ENCODE measurements around the gene KTN1.

Gene KTN1

DNA sequence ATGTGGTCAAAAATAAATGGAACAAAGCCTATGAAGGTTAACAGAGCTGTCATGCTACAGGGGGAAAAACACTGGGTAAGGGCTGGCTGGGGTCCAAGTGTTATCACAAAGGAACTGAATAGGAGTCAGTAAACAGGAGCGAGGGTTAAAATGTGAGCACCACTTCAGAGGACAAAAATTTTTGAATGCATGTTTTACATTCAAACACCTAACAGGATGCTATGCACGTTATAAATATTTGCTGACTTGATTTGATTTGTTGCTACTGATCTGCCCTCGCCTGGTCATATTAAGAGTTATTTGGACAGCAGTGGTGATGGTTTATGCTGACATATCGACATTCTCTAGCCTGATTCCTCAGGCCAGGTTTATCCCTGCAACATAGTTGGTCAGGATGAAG is 7.4 kb upstream of the KTN1 start:
- no peak for DNase-seq

DNA sequence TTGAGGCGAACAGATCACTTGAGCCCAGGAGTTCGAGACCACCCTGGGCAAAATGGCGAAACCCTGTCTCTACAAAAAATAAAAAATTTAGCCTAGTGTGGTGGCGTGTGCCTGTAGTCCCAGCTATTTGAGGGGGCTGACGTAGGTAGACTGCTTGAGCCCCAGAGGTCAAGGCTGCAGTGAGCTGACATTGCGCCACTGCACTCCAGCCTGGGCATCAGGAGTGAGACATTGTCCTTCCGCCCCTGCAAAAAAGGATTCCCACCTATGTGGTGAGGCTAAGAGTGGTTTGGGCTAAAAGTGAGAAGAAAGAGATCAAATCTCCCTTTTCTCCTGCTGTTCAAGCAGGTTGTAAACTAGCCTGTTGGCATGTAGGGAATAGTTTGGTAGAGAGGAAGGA is 5.0 kb upstream of the KTN1 start:
- no peak for DNase-seq

DNA sequence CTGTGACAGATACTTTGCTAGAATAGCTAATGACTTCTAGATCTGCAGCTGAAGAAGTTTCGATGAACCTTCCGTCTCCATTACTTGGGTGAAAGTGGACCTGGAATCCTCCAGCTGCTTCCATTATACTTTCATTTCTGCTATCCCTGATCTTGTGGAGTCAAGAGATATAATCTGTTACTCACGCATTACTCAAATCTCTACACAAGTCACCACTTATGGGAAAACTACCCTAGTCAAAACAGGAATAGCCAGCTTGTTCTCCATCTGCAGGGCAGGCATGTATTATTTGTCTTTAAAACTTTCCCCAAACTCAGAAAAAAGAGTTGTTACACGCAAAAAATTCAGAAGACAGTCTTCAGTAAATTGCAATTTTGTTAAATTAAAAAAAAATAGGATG is 2.8 kb upstream of the KTN1 start:
- no peak for DNase-seq

DNA sequence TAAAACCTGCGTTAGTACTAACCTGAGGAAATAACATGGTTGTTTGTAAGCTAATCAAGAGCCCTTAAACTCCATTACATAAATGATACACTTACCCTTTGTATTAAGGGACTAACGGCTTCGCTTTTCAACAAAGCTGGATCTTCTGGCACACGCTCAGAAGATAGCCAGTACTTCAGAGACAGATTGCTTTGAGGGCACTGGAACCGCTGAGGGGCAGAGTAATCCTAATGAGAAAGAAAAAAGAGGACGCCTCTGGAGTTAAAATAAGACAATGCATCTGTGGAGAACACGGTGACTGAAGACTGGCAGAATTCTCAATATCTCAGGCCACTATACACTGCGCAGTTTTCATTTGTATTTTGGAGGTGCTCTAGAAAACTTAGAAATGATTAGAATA is 1.5 kb upstream of the KTN1 start:
- DNase-seq: no peak

GRCh38 chr14:55580470-55581341 is 699 bp downstream of the KTN1 start:
- peak; percentile 52 to 72 (median 55) for DNase-seq

DNA sequence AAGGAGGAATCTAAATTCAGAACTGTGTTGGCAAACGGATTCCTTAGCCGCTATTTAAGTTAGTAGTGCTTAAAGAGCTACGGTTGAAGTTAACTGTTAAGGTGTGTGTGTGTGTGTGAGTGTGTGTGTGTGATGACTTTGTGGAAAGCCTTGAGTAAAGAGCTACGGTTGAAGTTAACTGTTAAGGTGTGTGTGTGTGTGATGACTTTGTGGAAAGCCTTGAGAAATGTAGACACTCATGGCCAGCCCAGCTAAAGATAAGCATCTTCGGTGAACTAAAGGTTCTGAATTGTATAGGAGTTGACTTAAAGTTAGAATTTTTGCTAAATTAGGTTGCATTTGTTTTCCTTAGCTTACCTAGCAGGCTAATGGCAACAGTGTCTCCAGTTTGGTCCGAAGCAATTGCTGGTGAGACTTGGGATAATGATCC is 1.4 kb downstream of the KTN1 start:
- no peak for DNase-seq

DNA sequence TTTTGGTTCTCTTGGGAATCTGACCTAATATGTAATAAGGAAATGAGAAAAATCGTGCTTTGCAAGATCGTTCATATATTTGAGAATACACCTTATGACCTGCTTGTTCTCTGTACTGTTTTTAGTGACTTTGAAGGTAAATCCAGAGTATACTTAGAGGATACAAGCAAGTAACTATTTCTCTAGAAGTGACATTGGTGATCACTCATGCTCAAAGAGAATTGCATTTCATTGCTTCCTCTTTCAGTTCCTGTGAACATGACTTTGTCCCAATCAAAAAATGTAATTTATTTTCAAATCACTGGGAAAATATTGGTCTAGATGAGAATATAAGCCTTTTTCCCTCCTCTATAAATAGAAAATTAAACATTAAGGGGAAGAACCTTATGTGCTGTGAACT is 2.7 kb downstream of the KTN1 start:
- peak; percentile 19 to 64 (median 58) for DNase-seq

DNA sequence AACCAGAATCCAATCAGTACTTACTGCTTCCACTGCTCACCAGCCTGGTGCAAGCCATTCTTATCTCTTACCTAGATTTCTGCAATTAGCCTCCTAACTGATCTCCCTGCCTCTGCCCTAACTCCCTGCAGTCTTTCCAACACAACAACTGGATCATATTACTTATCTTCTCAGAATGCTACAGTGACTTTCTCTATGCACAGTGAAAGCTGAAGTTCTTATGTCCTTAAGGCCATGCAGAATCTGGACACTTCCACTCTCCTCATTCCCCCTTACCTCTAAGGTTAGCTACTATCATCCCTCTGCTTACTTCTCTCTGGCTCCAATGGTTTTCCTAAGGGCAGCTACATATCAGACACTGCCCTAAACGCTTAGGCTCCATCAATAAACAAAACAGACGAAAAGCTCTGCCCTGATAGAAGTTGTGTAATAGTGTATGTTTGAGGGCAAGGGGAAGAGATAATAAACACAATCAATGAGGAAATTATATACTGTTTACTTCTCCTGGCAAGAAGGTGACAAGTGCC is 4.0 kb downstream of the KTN1 start:
- no peak for DNase-seq

GRCh38 chr14:55585854-55586253 is 5.8 kb downstream of the KTN1 start:
- no peak for DNase-seq

DNA sequence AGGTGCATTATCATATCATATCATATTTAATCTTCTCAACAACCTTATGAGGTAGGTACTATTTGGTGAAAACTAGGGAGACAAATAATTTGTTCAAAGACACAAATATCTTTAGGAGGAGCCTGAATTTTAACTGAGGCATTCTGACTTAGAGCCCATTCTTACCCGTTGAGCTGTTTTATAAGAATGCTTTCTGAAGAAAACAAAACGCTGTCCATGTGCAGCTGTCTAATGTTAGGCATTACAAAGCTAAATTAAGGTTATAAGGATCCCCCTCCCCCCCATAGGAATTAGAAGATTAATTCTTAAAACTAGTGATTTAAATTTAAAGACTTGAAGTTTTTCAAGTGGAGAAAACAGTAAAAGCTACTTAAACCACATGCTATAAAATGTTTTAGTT is 6.4 kb downstream of the KTN1 start:
- DNase-seq: no peak

- no peak for DNase-seq
Measured at GRCh38 chr14:55587847-55588246, 7.8 kb downstream of the KTN1 start.

DNA sequence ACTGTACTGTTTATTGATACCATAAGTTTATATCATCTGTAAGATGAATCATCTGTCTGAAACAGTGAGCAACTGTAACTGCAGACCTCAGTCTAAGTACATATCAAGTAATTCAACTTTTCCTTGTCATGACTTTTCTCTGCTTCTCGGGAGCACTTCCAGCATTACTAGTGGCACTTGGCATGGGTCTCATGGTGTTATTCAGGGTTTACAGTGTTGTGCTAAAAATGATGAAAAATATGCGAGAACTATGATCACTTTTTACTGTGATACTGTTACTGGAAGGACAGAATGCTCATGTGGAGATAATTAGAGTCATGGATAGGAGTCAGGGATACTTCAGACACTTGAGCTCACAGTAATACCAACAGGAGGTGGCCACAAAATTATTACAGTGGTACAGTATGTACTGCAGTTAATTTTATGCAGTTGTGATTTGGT is 8.3 kb downstream of the KTN1 start:
- DNase-seq: no peak

GRCh38 chr14:55589171-55589570 is 9.2 kb downstream of the KTN1 start:
- DNase-seq: no peak

DNA sequence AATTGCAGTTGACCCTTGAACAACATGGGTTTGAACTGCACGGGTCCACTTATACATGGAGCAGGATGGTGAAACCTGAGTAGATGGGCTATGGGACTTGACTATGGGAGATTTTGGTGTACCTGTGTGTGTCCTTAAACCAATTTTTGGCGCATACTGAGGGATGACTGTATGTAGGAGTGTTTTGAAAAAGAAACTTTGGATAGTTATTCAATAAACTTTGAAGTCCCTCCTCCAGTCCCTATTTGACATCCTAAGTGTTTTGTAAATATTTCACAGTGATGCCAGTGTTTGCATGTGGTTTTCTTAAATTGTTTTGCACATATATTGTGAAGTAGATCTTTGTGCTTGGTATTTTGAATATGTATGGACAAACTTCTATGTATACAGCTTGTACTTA is 12.4 kb downstream of the KTN1 start:
- no peak for DNase-seq

GRCh38 chr14:55593698-55594097 is 13.7 kb downstream of the KTN1 start:
- no peak for DNase-seq

- peak; percentile 30 to 44 (median 31) for DNase-seq
Measured at GRCh38 chr14:55599250-55599879, 19.4 kb downstream of the KTN1 start.

DNA sequence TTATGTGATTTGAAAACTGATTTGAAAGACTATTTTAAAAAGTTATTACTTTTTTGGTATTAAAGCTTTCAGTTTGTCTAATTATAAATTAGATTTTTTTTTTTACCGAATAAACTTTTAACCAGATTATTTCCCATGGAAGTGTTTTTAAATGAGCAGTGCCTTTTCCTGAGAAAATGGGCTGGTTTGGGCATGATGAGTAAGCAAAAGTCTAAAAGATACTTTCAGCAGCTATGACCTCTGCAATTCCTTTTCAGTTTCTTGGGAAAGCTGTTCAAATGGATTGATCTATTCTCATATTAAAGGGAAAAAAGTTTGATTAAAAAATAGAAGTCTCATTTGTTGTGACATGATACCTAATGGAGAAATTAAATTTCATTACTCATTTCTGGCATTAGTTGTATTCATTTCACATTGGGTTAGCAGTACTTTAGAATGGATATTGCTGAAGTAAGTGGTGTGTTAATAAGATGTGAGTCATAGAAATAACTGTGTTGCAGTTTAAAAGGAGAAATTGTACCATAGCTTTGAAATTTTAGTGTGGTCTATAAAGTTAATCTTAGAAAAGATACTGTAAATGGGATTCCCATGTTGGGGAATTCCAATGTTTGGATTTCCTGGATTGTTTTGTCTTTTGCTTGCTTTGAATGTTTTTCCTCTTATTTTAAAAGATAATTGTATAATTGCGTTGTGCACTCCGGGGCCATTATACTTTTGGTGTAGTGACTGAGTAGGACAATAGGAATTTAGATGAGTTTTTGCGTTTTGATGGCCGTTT is 21.0 kb downstream of the KTN1 start:
- peak; percentile 28 to 77 (median 76) for DNase-seq

- DNase-seq: no peak
Measured at GRCh38 chr14:55603401-55603953, 23.5 kb downstream of the KTN1 start.

- DNase-seq: no peak
Measured at GRCh38 chr14:55604488-55604887, 24.5 kb downstream of the KTN1 start.

GRCh38 chr14:55604900-55605418 is 25.0 kb downstream of the KTN1 start:
- no peak for DNase-seq

- DNase-seq: no peak
Measured at GRCh38 chr14:55605793-55606192, 25.8 kb downstream of the KTN1 start.

DNA sequence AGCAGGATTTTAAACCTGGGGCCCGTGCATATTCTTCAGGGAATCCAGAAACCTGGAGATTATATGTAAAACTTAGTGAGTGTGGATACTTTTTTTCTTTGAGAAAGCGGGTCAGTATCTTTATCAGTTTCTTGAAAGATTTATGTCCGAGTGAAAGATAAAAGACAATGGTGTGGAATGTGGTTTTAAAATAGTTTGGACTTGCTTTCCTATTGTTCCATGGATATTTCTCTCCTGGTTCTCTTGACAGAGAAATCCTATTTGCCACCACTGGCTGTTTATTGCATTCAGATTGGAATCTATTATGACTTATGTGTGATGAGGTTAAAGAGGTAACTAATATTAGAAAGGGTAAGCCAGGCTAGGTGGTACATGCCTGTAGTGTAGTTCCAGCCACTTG is 27.4 kb downstream of the KTN1 start:
- DNase-seq: no peak

- no peak for DNase-seq
Measured at GRCh38 chr14:55609681-55610080, 29.7 kb downstream of the KTN1 start.
